GM12878 (cell line): ENCODE measurements around the gene SLC47A2.

Experiments used
- EZH2 ChIP-seq: IDR thresholded peaks from 2 replicates; pipeline ENCODE4 v1.6.1; 2012; ENCODE audit warnings: low read depth, mild to moderate bottlenecking, control low read depth, inconsistent platforms, low read length, borderline replicate concordance; ENCODE audit not compliant: control insufficient read depth
- HDAC2 ChIP-seq: fragments of 200-600 bp; sonication (generic); IDR thresholded peaks from 2 replicates; pipeline ENCODE4 v1.6.1; 2017
- HDAC6 ChIP-seq: fragments of 200-600 bp; sonication (generic); IDR thresholded peaks from one replicate; pipeline ENCODE4 v1.8.0; 2017; ENCODE audit warnings: antibody characterized with exemption; ENCODE audit not compliant: unreplicated experiment
- NFYB ChIP-seq: IDR thresholded peaks from 2 replicates; pipeline ENCODE4 v1.6.1; 2011; ENCODE audit warnings: low read depth, mild to moderate bottlenecking, low read length, improper control_type of control experiment, moderate library complexity; ENCODE audit not compliant: insufficient read depth
- NR2F1 ChIP-seq: fragments of 450-650 bp; conservative IDR thresholded peaks from 2 replicates; pipeline ENCODE4 v1.6.1; 2017; ENCODE audit warnings: mild to moderate bottlenecking
- PAX5 ChIP-seq: IDR thresholded peaks from 2 replicates; pipeline ENCODE4 v1.6.1; 2011; ENCODE audit warnings: low read depth, low read length, borderline replicate concordance
- POLR2A ChIP-seq: IDR thresholded peaks from 2 replicates; pipeline ENCODE4 v1.6.1; 2011; ENCODE audit warnings: low read depth, mild to moderate bottlenecking, low read length
- STAT3 ChIP-seq: IDR thresholded peaks from 2 replicates; pipeline ENCODE4 v1.6.1; 2011; ENCODE audit warnings: low read depth, low read length, improper control_type of control experiment
- TF ChIP-seq, protein P1 (sequence below): fragments of 450-650 bp; formaldehyde crosslinking; IDR thresholded peaks from 2 replicates; pipeline ENCODE4 v1.4.0; 2022; ENCODE audit warnings: mild to moderate bottlenecking, moderate library complexity
- TF ChIP-seq, protein P2 (sequence below): IDR thresholded peaks from 2 replicates; pipeline ENCODE4 v1.6.1; 2011; ENCODE audit warnings: low read depth, mild to moderate bottlenecking, low read length, moderate library complexity, borderline replicate concordance; ENCODE audit errors: extremely low read depth
- TF ChIP-seq, protein P3 (sequence below), 3 experiments: IDR thresholded peaks in 2 of 3; conservative IDR thresholded peaks in 1 of 3; 2 replicates each; pipeline ENCODE4 v1.5.1; 2011; ENCODE audit warnings: low read depth in 3 of 3, low read length in 3 of 3, mild to moderate bottlenecking in 3 of 3, control low read depth in 2 of 3, moderate library complexity in 2 of 3, inconsistent platforms in 1 of 3, mixed read lengths in 1 of 3; ENCODE audit not compliant: control insufficient read depth in 2 of 3, insufficient read depth in 1 of 3; ENCODE audit errors: extremely low read depth in 1 of 3
- TF ChIP-seq, protein P4 (sequence below): fragments of 450-650 bp; IDR thresholded peaks from 2 replicates; pipeline ENCODE4 v1.6.1; 2017; ENCODE audit warnings: mild to moderate bottlenecking

DNA sequence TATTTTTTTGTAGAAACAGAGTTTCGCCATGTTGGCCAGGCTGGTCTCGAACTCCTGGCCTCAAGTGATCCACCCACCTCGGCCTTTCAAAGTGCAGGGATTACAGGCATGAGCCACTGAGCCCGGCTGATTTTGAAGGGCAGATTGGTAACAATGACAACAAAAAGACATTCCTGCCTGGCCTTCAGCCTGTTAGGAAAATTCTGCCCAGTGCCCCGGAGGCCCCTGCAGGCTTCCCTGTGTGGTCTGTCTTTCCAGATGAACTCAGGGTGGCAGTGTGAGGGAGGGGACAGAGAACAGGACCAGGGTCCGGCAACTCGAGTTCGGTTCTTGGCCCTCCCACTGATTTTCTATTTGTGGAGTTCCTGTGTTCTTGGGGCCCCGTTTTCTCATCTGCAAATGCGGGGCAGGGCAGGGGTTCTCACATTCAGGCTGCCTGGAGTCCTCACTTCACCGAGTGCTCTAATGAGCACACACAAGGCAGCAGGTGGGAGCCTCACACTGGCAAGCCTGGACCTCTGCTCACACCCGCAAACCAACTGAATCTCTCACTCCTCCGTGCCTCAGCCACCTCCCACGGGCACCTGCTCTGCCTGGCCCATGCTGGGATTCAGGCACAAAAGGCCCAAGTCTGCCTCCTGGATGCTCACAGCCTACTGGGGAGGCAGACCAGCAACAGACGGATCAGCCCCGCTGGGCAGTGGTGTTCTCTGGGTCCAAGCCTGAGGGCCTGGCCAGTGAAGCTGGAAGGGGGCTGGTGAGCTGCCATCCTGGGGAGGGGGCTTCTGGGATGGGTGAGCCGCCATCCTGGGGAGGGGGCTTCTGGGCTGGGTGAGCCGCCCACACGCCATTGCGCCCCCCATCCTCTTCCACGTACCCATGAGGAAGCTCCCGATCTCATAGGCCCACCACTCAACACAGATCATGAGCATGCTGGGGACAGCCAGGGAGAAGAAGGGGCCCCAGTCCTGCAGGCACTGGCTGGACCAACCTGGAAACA, 10.3 kb downstream of the SLC47A2 start:
- TF ChIP-seq POLR2A, result no peak
- TF ChIP-seq NFYB, result no peak
- no peak for TF ChIP-seq HDAC2
- TF ChIP-seq PAX5, result no peak
- no peak for TF ChIP-seq EZH2
- TF ChIP-seq, protein P1, sequence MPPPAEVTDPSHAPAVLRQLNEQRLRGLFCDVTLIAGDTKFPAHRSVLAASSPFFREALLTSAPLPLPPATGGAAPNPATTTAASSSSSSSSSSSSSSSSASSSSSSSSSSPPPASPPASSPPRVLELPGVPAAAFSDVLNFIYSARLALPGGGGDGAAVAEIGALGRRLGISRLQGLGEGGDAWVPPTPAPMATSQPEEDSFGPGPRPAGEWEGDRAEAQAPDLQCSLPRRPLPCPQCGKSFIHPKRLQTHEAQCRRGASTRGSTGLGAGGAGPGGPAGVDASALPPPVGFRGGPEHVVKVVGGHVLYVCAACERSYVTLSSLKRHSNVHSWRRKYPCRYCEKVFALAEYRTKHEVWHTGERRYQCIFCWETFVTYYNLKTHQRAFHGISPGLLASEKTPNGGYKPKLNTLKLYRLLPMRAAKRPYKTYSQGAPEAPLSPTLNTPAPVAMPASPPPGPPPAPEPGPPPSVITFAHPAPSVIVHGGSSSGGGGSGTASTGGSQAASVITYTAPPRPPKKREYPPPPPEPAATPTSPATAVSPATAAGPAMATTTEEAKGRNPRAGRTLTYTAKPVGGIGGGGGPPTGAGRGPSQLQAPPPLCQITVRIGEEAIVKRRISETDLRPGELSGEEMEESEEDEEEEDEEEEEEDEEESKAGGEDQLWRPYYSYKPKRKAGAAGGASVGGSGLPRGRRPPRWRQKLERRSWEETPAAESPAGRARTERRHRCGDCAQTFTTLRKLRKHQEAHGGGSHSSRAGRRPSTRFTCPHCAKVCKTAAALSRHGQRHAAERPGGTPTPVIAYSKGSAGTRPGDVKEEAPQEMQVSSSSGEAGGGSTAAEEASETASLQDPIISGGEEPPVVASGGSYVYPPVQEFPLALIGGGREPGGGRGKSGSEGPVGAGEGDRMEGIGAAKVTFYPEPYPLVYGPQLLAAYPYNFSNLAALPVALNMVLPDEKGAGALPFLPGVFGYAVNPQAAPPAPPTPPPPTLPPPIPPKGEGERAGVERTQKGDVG (CRISPR knock-in tag), result no peak
- no peak for TF ChIP-seq NR2F1
- TF ChIP-seq, protein P2, sequence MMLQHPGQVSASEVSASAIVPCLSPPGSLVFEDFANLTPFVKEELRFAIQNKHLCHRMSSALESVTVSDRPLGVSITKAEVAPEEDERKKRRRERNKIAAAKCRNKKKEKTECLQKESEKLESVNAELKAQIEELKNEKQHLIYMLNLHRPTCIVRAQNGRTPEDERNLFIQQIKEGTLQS, result no peak
- TF ChIP-seq STAT3, result no peak
- TF ChIP-seq, protein P3, sequence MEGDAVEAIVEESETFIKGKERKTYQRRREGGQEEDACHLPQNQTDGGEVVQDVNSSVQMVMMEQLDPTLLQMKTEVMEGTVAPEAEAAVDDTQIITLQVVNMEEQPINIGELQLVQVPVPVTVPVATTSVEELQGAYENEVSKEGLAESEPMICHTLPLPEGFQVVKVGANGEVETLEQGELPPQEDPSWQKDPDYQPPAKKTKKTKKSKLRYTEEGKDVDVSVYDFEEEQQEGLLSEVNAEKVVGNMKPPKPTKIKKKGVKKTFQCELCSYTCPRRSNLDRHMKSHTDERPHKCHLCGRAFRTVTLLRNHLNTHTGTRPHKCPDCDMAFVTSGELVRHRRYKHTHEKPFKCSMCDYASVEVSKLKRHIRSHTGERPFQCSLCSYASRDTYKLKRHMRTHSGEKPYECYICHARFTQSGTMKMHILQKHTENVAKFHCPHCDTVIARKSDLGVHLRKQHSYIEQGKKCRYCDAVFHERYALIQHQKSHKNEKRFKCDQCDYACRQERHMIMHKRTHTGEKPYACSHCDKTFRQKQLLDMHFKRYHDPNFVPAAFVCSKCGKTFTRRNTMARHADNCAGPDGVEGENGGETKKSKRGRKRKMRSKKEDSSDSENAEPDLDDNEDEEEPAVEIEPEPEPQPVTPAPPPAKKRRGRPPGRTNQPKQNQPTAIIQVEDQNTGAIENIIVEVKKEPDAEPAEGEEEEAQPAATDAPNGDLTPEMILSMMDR (IDR thresholded peaks at IDR 0.05 in 2 of 3, conservative IDR thresholded peaks at IDR 0.05 in 1 of 3; ENCODE audit: control insufficient read depth in 2 of 3, extremely low read depth in 1 of 3, insufficient read depth in 1 of 3, low read depth in 3 of 3, low read length in 3 of 3), result no peak
- no peak for TF ChIP-seq HDAC6
- TF ChIP-seq, protein P4, sequence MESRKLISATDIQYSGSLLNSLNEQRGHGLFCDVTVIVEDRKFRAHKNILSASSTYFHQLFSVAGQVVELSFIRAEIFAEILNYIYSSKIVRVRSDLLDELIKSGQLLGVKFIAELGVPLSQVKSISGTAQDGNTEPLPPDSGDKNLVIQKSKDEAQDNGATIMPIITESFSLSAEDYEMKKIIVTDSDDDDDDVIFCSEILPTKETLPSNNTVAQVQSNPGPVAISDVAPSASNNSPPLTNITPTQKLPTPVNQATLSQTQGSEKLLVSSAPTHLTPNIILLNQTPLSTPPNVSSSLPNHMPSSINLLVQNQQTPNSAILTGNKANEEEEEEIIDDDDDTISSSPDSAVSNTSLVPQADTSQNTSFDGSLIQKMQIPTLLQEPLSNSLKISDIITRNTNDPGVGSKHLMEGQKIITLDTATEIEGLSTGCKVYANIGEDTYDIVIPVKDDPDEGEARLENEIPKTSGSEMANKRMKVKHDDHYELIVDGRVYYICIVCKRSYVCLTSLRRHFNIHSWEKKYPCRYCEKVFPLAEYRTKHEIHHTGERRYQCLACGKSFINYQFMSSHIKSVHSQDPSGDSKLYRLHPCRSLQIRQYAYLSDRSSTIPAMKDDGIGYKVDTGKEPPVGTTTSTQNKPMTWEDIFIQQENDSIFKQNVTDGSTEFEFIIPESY, result no peak
